ENCODE measurements around the gene DPT.
"Not testable (repeated sequence)": the region's sequence is repeated elsewhere in the genome, so short reads cannot be mapped to it uniquely, and the experiment has no call there.

DPT gene

GRCh38 chr1:168728473-168729404 lies at the start of gene DPT:
Gene DPT, minus strand, starts transcription at chr1:168729206. Its CDS starts 32 bp downstream, at chr1:168729174.
- DNase-seq = no peak

- no peak for DNase-seq
These were observed 46.4 kb upstream of the DPT start for GRCh38 chr1:168775366-168775765.

- DNase-seq = no peak
These were observed 45.2 kb upstream of the DPT start for GRCh38 chr1:168774241-168774640.

GRCh38 chr1:168772428-168773060 lies 43.5 kb upstream of the DPT start:
- DNase-seq = no peak

GRCh38 chr1:168771104-168771630 lies 42.2 kb upstream of the DPT start:
- no peak for DNase-seq

- not testable (repeated sequence) for DNase-seq
These were observed 40.9 kb upstream of the DPT start for GRCh38 chr1:168769893-168770292.

- DNase-seq = no peak
These were observed 39.0 kb upstream of the DPT start for GRCh38 chr1:168767894-168768584.

GRCh38 chr1:168766568-168766967 lies 37.6 kb upstream of the DPT start:
- DNase-seq = no peak

- DNase-seq = no peak
These were observed 34.0 kb upstream of the DPT start for GRCh38 chr1:168763031-168763430.

GRCh38 chr1:168762473-168762872 lies 33.5 kb upstream of the DPT start:
- DNase-seq = no peak

- no peak for DNase-seq
These were observed 31.8 kb upstream of the DPT start for GRCh38 chr1:168760781-168761180.

GRCh38 chr1:168760241-168760640 lies 31.2 kb upstream of the DPT start:
- no peak for DNase-seq

- DNase-seq = no peak
These were observed 30.1 kb upstream of the DPT start for GRCh38 chr1:168759077-168759476.

GRCh38 chr1:168758503-168758902 lies 29.5 kb upstream of the DPT start:
- no peak for DNase-seq

- DNase-seq = no peak
These were observed 26.9 kb upstream of the DPT start for GRCh38 chr1:168755800-168756418.

GRCh38 chr1:168752171-168752832 lies 23.3 kb upstream of the DPT start:
- no peak for DNase-seq

GRCh38 chr1:168751195-168751650 lies 22.2 kb upstream of the DPT start:
- DNase-seq = no peak

- no peak for DNase-seq
These were observed 14.1 kb upstream of the DPT start for GRCh38 chr1:168742994-168743650.

GRCh38 chr1:168742386-168742785 lies 13.4 kb upstream of the DPT start:
- no peak for DNase-seq

- DNase-seq = no peak
These were observed 10.9 kb upstream of the DPT start for GRCh38 chr1:168739908-168740307.

- no peak for DNase-seq
These were observed 7.5 kb upstream of the DPT start for GRCh38 chr1:168736520-168736919.

- no peak for DNase-seq
These were observed 7.0 kb upstream of the DPT start for GRCh38 chr1:168735974-168736373.
